Panc1 (cell line): ENCODE measurements around the gene LGALSL. TPM values are rescaled to one million over a fixed set of nuclear protein-coding genes. Genes with fewer than 3 reads are reported as not detected.

Experiments
- ATAC-seq: fragments of 200-7000 bp; cut with Tn5 transposase; 2 replicates; pipeline ENCODE4 v1.9.1; 2020; ENCODE audit warnings: mild to moderate bottlenecking, moderate library complexity
- BruUV-seq: library from RNA; stranded (reverse); fragments of 400-500 nt; replicated peaks from 2 replicates; lab custom pipeline; 2021; lab: Mats Ljungman, UMichigan
- CTCF ChIA-PET: fragments of 300-600 bp; sonication (Branson Sonifier 250); formaldehyde crosslinking; loops from one replicate; lab custom pipeline; 2022; ENCODE audit warnings: antibody characterized with exemption; lab: Charles Lee
- POLR2A ChIA-PET: fragments of 300-600 bp; sonication (Branson Sonifier 250); formaldehyde crosslinking; loops from one replicate; lab custom pipeline; 2022; ENCODE audit warnings: antibody characterized with exemption; lab: Charles Lee
- DNase-seq: peaks from one replicate; pipeline ENCODE4 v3.0.0-alpha.2; 2010; ENCODE audit warnings: low read depth, low spot score
- H3K27ac ChIP-seq: 2 replicates; pipeline ENCODE4 v1.5.1; 2011; ENCODE audit warnings: mild to moderate bottlenecking, low read length, inconsistent platforms
- H3K27me3 ChIP-seq: fragments of 200-500 bp; sonication (Bioruptor generic); 2 replicates; pipeline ENCODE4 v1.6.0; 2014; ENCODE audit warnings: low read length, inconsistent platforms; ENCODE audit not compliant: control insufficient read depth, insufficient read depth
- H3K36me3 ChIP-seq: fragments of 200-500 bp; sonication (Bioruptor generic); 2 replicates; pipeline ENCODE4 v1.5.1; 2014; ENCODE audit warnings: inconsistent platforms, mild to moderate bottlenecking, low read length, moderate library complexity; ENCODE audit not compliant: control insufficient read depth, insufficient read depth
- H3K4me1 ChIP-seq: 2 replicates; pipeline ENCODE4 v1.5.1; 2011; ENCODE audit warnings: inconsistent platforms, mild to moderate bottlenecking, low read length, moderate library complexity; ENCODE audit not compliant: control insufficient read depth, insufficient read depth
- H3K4me3 ChIP-seq, 2 experiments: 2 replicates each; pipeline ENCODE4 v1.5.1; 2011 to 2012; ENCODE audit warnings: low read depth in 2 of 2, low read length in 2 of 2, mild to moderate bottlenecking in 2 of 2, inconsistent platforms in 1 of 2, moderate library complexity in 1 of 2
- H3K9me3 ChIP-seq: fragments of 200-500 bp; sonication (Bioruptor generic); 2 replicates; pipeline ENCODE4 v1.5.1; 2014; ENCODE audit warnings: low read depth, mild to moderate bottlenecking, inconsistent platforms, low read length, moderate library complexity; ENCODE audit not compliant: control insufficient read depth, insufficient read depth
- CTCF ChIP-seq: fragments of 450-650 bp; IDR thresholded peaks from 2 replicates; pipeline ENCODE4 v1.5.1; 2017; ENCODE audit warnings: mild to moderate bottlenecking
- POLR2AphosphoS5 ChIP-seq: IDR thresholded peaks from 2 replicates; pipeline ENCODE4 v1.6.1; 2012; ENCODE audit warnings: mild to moderate bottlenecking, low read depth, low read length, moderate library complexity
- REST ChIP-seq, 2 experiments: IDR thresholded peaks; 2 replicates each; pipeline ENCODE4 v1.6.1; 2011 to 2012; ENCODE audit warnings: low read depth in 2 of 2, control low read depth in 1 of 2, low read length in 1 of 2, mild to moderate bottlenecking in 1 of 2, moderate library complexity in 1 of 2; ENCODE audit not compliant: insufficient read depth in 1 of 2
- SIN3A ChIP-seq: IDR thresholded peaks from 2 replicates; pipeline ENCODE4 v1.6.1; 2012; ENCODE audit warnings: low read depth, mild to moderate bottlenecking, low read length, moderate library complexity, borderline replicate concordance; ENCODE audit not compliant: insufficient read depth
- TCF7L2 ChIP-seq: IDR thresholded peaks from 2 replicates; pipeline ENCODE4 v1.6.1; 2011; ENCODE audit warnings: mild to moderate bottlenecking, low read depth, low read length, inconsistent platforms
- in situ Hi-C: cut with HindIII; loops from 2 replicates; pipeline ENCODE4 v1.10.0; 2016; ENCODE audit warnings: low sequenced_read_pairs, low pct_unique_long_range_greater_than_20kb
- intact Hi-C: fragments of 100-400 bp; cut with micrococcal nuclease; formaldehyde crosslinking; loops from one replicate; pipeline ENCODE4 v1.10.0; 2022; ENCODE audit not compliant: unreplicated experiment
- total RNA-seq: library from RNA; stranded (reverse); gene quantifications from one replicate; pipeline ENCODE4 v1.2.1, GENCODE V29; 2021; ENCODE audit not compliant: unreplicated experiment

The LGALSL gene
- total RNA-seq, 1 experiment from 2014 or later = 5.3 TPM

DNA sequence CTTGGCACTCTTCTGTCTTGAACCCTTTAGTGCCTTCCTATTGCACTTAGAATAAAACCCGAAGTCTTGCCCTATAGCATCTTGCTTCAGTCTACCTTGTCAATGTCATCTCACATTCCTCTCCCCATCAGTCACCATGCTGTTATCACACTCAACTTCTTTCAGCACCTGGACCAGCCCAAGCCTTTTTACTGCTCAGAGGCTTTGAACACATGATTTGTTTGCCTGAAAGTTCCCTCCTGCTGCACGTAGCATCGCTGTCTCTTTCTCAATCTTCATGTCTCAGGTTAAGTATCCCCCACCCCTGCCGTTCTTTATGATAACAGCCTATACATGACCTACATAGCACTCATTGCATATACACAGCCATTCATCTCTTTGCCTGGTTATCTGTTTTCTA is 41.3 kb upstream of the LGALSL start:
- in situ Hi-C loops (no loop called here), intact Hi-C loops (no loop called here)
- H3K9me3 ChIP-seq = no peaks in the 10 kb centered on the region
- ChIA-PET POLR2A (no interaction called here), CTCF (no interaction called here)
- TF ChIP-seq SIN3A = no peak
- TF ChIP-seq TCF7L2 = no peak
- TF ChIP-seq POLR2AphosphoS5 = no peak
- no peak for TF ChIP-seq CTCF
- no peak for TF ChIP-seq REST (IDR thresholded peaks at IDR 0.05; ENCODE audit: insufficient read depth in 1 of 2, low read depth in 2 of 2, low read length in 1 of 2)
- no peak overlapping the region for H3K27ac ChIP-seq
- BruUV-seq = no TSS peak
- H3K4me3 ChIP-seq = no peak overlapping the region
- ATAC-seq = no peak
- no peak for DNase-seq
- no peaks in the 10 kb centered on the region for H3K36me3 ChIP-seq
- no peaks in the 10 kb centered on the region for H3K4me1 ChIP-seq
- H3K27me3 ChIP-seq = peaks cover 15% of the 10 kb centered on the region

DNA sequence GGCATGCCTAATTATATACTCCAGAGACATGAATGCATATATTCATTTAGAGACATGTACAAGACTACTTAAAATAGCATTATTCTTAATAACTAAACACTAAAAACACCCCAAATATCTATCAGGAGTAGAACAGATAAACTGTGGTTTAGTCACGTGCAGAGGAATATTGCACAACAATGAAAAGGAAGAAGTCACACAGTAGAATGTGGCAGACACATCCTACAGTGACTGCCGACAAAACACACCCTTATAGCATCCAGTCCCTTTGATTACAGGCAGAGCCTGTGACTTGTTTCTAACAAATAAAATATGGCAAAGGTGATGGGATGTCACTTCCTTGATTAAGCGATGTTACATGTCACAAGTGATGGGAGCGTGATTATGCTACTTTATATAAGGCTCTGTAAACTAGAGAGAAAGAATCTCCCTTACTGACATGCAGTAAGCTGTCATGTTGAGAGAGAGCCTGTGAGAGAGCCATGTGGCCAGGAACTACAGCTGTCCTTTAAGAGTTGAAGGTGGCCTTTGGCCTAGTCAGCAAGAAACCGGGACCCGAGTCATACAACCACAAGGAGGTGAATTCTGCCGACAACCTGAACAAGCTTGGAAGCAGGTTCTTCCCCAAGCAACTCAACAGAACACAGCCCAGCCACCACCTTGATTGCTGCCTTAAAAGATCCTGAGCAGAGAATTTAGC is 39.1 kb upstream of the LGALSL start:
- H3K4me1 ChIP-seq = no peaks in the 10 kb centered on the region
- intact Hi-C loops = no loop called here
- no peak overlapping the region for H3K27ac ChIP-seq
- peaks cover 12% of the 10 kb centered on the region for H3K27me3 ChIP-seq
- TF ChIP-seq CTCF = no peak
- in situ Hi-C loops = no loop called here
- DNase-seq (no peak), ATAC-seq (no peak)
- no peaks in the 10 kb centered on the region for H3K36me3 ChIP-seq
- H3K9me3 ChIP-seq = no peaks in the 10 kb centered on the region
- CTCF ChIA-PET = no interaction called here
- POLR2A ChIA-PET = no interaction called here
- BruUV-seq = no TSS peak
- no peak overlapping the region for H3K4me3 ChIP-seq
